SK-N-SH (cell line): ENCODE data around the gene ADORA3. TPM values are rescaled to one million over a fixed set of nuclear protein-coding genes. Genes with fewer than 3 reads are reported as not detected.
A peak's percentile ranks its signal among the peaks of the same experiment; 100 is the strongest.

Experiments
- CTCF ChIA-PET: fragments of 300-600, 350-600 bp; formaldehyde crosslinking; extraction: SDS; loops from one replicate; lab custom pipeline; 2021; lab: Yijun Ruan, JAX
- POLR2A ChIA-PET: fragments of 350-600 bp; sonication (Branson Sonifier 250); formaldehyde crosslinking; extraction: SDS; loops from one replicate; lab custom pipeline; 2020; ENCODE audit warnings: antibody characterized with exemption, inconsistent platforms; lab: Yijun Ruan, JAX
- DNase-seq: peaks from one replicate; pipeline ENCODE4 v3.0.0; 2012
- H2AFZ ChIP-seq: fragments of 200-600 bp; sonication (generic); 2 replicates; pipeline ENCODE4 v1.8.1; 2016; ENCODE audit warnings: antibody characterized with exemption, mild to moderate bottlenecking, low read depth
- H3F3A ChIP-seq: fragments of 200-600 bp; sonication (generic); replicated peaks from 2 replicates; pipeline ENCODE3; 2016; ENCODE audit warnings: antibody characterized with exemption, mild to moderate bottlenecking; ENCODE audit not compliant: insufficient read depth
- H3K27ac ChIP-seq, 2 experiments: fragments of 200-500 bp in 1 of 2; fragments of 200-600 bp in 1 of 2; sonication (Bioruptor generic) in 1 of 2; sonication (generic), shearing (Covaris generic) in 1 of 2; 2 replicates each; pipeline versions ENCODE4 v1.5.1 to v1.6.1; 2014 to 2016; ENCODE audit warnings: low read depth in 2 of 2, inconsistent platforms in 1 of 2, low read length in 1 of 2, mild to moderate bottlenecking in 1 of 2, mixed read lengths in 1 of 2
- H3K27me3 ChIP-seq: fragments of 200-600 bp; sonication (generic), shearing (Covaris generic); 2 replicates; pipeline ENCODE4 v1.6.1; 2016; ENCODE audit warnings: mixed run types; ENCODE audit not compliant: insufficient read depth
- H3K36me3 ChIP-seq, 2 experiments: fragments of 200-500 bp in 1 of 2; fragments of 200-600 bp in 1 of 2; sonication (Bioruptor generic) in 1 of 2; sonication (generic) in 1 of 2; replicated peaks in 1 of 2; 2 replicates each; pipeline versions ENCODE3 to v1.5.1; 2014 to 2016; ENCODE audit warnings: low read length in 1 of 2, mild to moderate bottlenecking in 1 of 2; ENCODE audit not compliant: insufficient read depth in 2 of 2, control insufficient read depth in 1 of 2
- H3K4me1 ChIP-seq, 2 experiments: fragments of 200-500 bp in 1 of 2; fragments of 200-600 bp in 1 of 2; sonication (Bioruptor generic) in 1 of 2; sonication (generic), shearing (Covaris generic) in 1 of 2; 2 replicates each; pipeline versions ENCODE4 v1.5.1 to v1.6.1; 2014 to 2016; ENCODE audit warnings: low read depth in 1 of 2, low read length in 1 of 2, mixed run types in 1 of 2; ENCODE audit not compliant: insufficient read depth in 2 of 2, control insufficient read depth in 1 of 2
- H3K4me2 ChIP-seq: fragments of 200-600 bp; sonication (generic), shearing (Covaris generic); 2 replicates; pipeline ENCODE4 v1.6.1; 2017; ENCODE audit warnings: mixed run types
- H3K4me3 ChIP-seq, 2 experiments: fragments of 200-500 bp in 1 of 2; fragments of 200-600 bp in 1 of 2; sonication (Bioruptor generic) in 1 of 2; sonication (generic), shearing (Covaris generic) in 1 of 2; 2 replicates each; pipeline versions ENCODE4 v1.5.1 to v1.8.1; 2014 to 2016; ENCODE audit warnings: low read depth in 2 of 2, inconsistent platforms in 1 of 2, low read length in 1 of 2, mild to moderate bottlenecking in 1 of 2, mixed read lengths in 1 of 2, moderate library complexity in 1 of 2
- H3K79me2 ChIP-seq: fragments of 200-600 bp; sonication (generic); 2 replicates; pipeline ENCODE4 v1.8.1; 2017; ENCODE audit warnings: mild to moderate bottlenecking; ENCODE audit not compliant: insufficient read depth
- H3K9ac ChIP-seq: fragments of 200-600 bp; sonication (generic); 2 replicates; pipeline ENCODE4 v1.6.1; 2017; ENCODE audit warnings: mixed run types
- H3K9me2 ChIP-seq: fragments of 200-600 bp; sonication (generic); 2 replicates; pipeline ENCODE4 v1.6.1; 2017; ENCODE audit warnings: mixed run types
- H3K9me3 ChIP-seq: fragments of 200-600 bp; sonication (generic); 2 replicates; pipeline ENCODE4 v1.6.1; 2017; ENCODE audit warnings: mixed run types, mild to moderate bottlenecking, moderate library complexity
- H4K20me1 ChIP-seq: fragments of 200-600 bp; sonication (generic); 2 replicates; pipeline ENCODE4 v1.6.1; 2017; ENCODE audit warnings: mild to moderate bottlenecking, mixed run types; ENCODE audit not compliant: insufficient read depth
- ELF1 ChIP-seq: IDR thresholded peaks from 2 replicates; pipeline ENCODE4 v1.4.0; 2012
- FOXJ3 ChIP-seq: sonication (generic); formaldehyde crosslinking; IDR thresholded peaks from 2 replicates; pipeline ENCODE4 v1.5.1; 2020; ENCODE audit warnings: mild to moderate bottlenecking, missing genetic modification reagents
- GABPA ChIP-seq: IDR thresholded peaks from 2 replicates; pipeline ENCODE4 v1.4.0; 2012; ENCODE audit warnings: low read depth, mild to moderate bottlenecking
- GATA2 ChIP-seq: sonication (generic); formaldehyde crosslinking; IDR thresholded peaks from 2 replicates; pipeline ENCODE4 v1.5.0; 2020; ENCODE audit warnings: mild to moderate bottlenecking, missing genetic modification reagents
- JUND ChIP-seq: IDR thresholded peaks from 2 replicates; pipeline ENCODE4 v1.4.0; 2012
- MEF2A ChIP-seq: IDR thresholded peaks from 2 replicates; pipeline ENCODE4 v1.4.0; 2012; ENCODE audit warnings: low read depth, borderline replicate concordance
- NFIC ChIP-seq: IDR thresholded peaks from 2 replicates; pipeline ENCODE4 v1.4.0; 2012; ENCODE audit warnings: borderline replicate concordance
- RCOR1 ChIP-seq: fragments of 150-350 bp; IDR thresholded peaks from 2 replicates; pipeline ENCODE4 v1.6.1; 2017; ENCODE audit warnings: antibody characterized with exemption, low read length
- RFX5 ChIP-seq: IDR thresholded peaks from 2 replicates; pipeline ENCODE4 v1.6.1; 2012; ENCODE audit warnings: mild to moderate bottlenecking, improper control_type of control experiment, low read length
- SIN3A ChIP-seq: IDR thresholded peaks from 2 replicates; pipeline ENCODE4 v1.6.1; 2012; ENCODE audit warnings: low read depth, mild to moderate bottlenecking, low read length, moderate library complexity, borderline replicate concordance
- SMC3 ChIP-seq: IDR thresholded peaks from 2 replicates; pipeline ENCODE4 v1.6.1; 2012; ENCODE audit warnings: low read depth, low read length, improper control_type of control experiment
- TAF1 ChIP-seq: IDR thresholded peaks from 2 replicates; pipeline ENCODE4 v1.6.1; 2012; ENCODE audit warnings: low read depth, mild to moderate bottlenecking, low read length, moderate library complexity, borderline replicate concordance
- TCF12 ChIP-seq: IDR thresholded peaks from 2 replicates; pipeline ENCODE4 v1.4.0; 2012
- WGBS: methylation state at CpG from one replicate; pipeline ENCODE4 v1.1.6; 2017; ENCODE audit warnings: low lambda C conversion rate; 5-methylcytosine and 5-hydroxymethylcytosine counted together
- polyA plus RNA-seq, 3 experiments: library from polyadenylated mRNA; depleted of rRNA; stranded (reverse); fragments of >200 nt; gene quantifications; 2 replicates each; pipeline ENCODE4 v1.2.3, GENCODE V29; 2012
- TF ChIP-seq, protein P1 (sequence below): IDR thresholded peaks from 2 replicates; pipeline ENCODE4; 2012
- TF ChIP-seq, protein P2 (sequence below): IDR thresholded peaks from 2 replicates; pipeline ENCODE4 v1.6.1; 2012; ENCODE audit warnings: mild to moderate bottlenecking, low read depth, low read length, moderate library complexity

ADORA3 gene
- polyA plus RNA-seq, 1 of the 3 experiments (the other 2 are of a cell fraction): not detected

DNA sequence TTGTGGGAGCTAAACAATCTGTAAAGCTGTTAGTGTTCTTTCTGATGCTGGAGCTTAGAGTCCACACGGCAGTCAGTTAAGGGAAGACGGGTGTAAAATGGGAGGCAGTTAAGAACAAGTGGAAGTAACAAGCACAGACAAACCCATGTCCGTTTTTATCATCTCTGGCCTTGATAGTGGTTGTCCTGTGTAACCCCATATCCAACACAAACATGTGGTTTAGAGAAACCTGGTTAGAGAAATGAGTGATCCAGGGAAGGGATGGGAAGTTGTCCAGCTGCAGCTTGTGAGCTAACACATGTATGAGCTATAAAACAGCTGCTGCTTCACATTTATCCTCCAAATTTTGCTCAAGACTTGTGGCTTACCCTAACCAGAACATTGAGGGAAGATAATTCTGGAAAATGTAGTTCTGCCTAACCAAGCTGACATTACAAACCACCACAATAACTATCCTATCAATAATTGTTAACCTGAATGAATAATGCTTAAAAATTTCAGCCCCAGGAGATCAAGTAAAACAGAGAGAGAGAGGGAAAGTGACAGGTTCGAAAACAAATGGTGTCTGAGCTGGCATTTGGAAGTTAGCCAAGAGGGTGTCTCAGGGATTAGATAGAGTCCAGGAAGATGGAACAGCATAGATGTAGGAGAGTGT is 40.3 kb downstream of the ADORA3 start:
- Histone ChIP-seq H3K9me2 (no peaks in the 10 kb centered on the region), H3K9ac (no peak overlapping the region), H3K27ac (0 out of 4 replicates have a peak overlapping the region, but pooled peaks of 1 of the 2 experiments have one; percentile 4), H3K27me3 (no peaks in the 10 kb centered on the region), H3K4me2 (no peak overlapping the region), H3F3A (peaks cover 14% of the 10 kb centered on the region), H3K4me1 (peaks cover 0 to 8% of the 10 kb centered on the region in 2 experiments; a peak in 1 of 4 replicates), H4K20me1 (no peaks in the 10 kb centered on the region), H2AFZ (no peak overlapping the region), H3K36me3 (peaks cover 48 to 57% of the 10 kb centered on the region in 2 experiments), H3K79me2 (no peaks in the 10 kb centered on the region), H3K9me3 (no peaks in the 10 kb centered on the region), H3K4me3 (no peak overlapping the region)
- no peak for DNase-seq
- WGBS: 69% methylated on average over 4 of the region's 4 CpGs
- ChIA-PET CTCF (interaction anchor here (1.2 to 2.1 kb wide), 3 partner anchors 9 to 45 kb away, joined by 3 to 7 read pairs (median 5); no protein-coding TSS in a partner anchor), POLR2A (no interaction called here)
- TF ChIP-seq JUND (peak; percentile 53), NFIC (peak; percentile 57; the same call in 1 of the 2 replicates), TCF12 (peak; percentile 53), ELF1 (no peak), TAF1 (no peak)
- TF ChIP-seq, protein P1, sequence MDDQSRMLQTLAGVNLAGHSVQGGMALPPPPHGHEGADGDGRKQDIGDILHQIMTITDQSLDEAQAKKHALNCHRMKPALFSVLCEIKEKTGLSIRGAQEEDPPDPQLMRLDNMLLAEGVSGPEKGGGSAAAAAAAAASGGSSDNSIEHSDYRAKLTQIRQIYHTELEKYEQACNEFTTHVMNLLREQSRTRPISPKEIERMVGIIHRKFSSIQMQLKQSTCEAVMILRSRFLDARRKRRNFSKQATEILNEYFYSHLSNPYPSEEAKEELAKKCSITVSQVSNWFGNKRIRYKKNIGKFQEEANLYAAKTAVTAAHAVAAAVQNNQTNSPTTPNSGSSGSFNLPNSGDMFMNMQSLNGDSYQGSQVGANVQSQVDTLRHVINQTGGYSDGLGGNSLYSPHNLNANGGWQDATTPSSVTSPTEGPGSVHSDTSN: peak; percentile 81

DNA sequence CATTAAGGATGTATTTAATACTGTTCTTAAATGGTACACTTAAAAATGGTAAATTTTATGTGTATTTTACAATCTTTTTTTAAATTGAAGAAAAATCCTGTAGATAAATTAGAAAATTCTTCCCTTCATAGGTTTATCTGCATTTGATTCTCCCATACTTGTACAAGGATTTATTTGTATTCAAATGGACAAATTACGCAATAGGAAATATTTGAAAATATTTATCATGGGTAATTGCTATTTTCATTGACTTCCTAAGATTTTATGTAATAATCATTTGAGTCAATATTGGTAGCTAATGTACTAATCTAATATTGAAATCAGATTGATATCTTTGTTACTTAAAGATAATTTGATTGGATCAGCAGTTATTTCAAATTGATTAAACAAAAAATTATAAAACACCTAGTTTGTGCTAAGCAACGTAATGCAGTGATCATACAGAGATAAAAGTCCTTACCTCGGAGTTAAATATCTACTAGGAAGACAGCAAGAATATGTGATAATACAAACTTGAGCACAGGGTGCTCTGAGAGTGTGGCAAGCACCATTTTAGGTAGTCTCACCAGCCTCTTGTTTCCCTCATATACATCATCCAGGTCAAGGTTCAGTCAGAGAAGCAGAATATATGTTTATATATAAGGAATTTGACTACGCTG is 40.9 kb downstream of the ADORA3 start:
- no peak overlapping the region for H3K9ac ChIP-seq
- H4K20me1 ChIP-seq: no peaks in the 10 kb centered on the region
- peaks cover 14% of the 10 kb centered on the region for H3F3A ChIP-seq
- POLR2A ChIA-PET: no interaction called here
- no peaks in the 10 kb centered on the region for H3K9me2 ChIP-seq
- peaks cover 0 to 8% of the 10 kb centered on the region in 2 experiments; a peak in 1 of 4 replicates for H3K4me1 ChIP-seq
- no peak overlapping the region for H3K4me3 ChIP-seq
- TF ChIP-seq, protein P2, sequence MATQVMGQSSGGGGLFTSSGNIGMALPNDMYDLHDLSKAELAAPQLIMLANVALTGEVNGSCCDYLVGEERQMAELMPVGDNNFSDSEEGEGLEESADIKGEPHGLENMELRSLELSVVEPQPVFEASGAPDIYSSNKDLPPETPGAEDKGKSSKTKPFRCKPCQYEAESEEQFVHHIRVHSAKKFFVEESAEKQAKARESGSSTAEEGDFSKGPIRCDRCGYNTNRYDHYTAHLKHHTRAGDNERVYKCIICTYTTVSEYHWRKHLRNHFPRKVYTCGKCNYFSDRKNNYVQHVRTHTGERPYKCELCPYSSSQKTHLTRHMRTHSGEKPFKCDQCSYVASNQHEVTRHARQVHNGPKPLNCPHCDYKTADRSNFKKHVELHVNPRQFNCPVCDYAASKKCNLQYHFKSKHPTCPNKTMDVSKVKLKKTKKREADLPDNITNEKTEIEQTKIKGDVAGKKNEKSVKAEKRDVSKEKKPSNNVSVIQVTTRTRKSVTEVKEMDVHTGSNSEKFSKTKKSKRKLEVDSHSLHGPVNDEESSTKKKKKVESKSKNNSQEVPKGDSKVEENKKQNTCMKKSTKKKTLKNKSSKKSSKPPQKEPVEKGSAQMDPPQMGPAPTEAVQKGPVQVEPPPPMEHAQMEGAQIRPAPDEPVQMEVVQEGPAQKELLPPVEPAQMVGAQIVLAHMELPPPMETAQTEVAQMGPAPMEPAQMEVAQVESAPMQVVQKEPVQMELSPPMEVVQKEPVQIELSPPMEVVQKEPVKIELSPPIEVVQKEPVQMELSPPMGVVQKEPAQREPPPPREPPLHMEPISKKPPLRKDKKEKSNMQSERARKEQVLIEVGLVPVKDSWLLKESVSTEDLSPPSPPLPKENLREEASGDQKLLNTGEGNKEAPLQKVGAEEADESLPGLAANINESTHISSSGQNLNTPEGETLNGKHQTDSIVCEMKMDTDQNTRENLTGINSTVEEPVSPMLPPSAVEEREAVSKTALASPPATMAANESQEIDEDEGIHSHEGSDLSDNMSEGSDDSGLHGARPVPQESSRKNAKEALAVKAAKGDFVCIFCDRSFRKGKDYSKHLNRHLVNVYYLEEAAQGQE: no peak
- TF ChIP-seq MEF2A: no peak
- TF ChIP-seq RCOR1: no peak
- no peak for TF ChIP-seq SMC3
- TF ChIP-seq FOXJ3 (CRISPR knock-in tag): no peak
- TF ChIP-seq RFX5: no peak
- TF ChIP-seq GABPA: no peak
- no peak for TF ChIP-seq GATA2 (CRISPR knock-in tag)
- TF ChIP-seq TAF1: no peak
- TF ChIP-seq SIN3A: no peak
- no peak for TF ChIP-seq ELF1
- no peak for TF ChIP-seq TCF12
- peaks cover 50 to 63% of the 10 kb centered on the region in 2 experiments for H3K36me3 ChIP-seq
- no peak overlapping the region for H2AFZ ChIP-seq
- CTCF ChIA-PET: interaction anchor here (1.2 to 2.1 kb wide), 3 partner anchors 9 to 46 kb away, joined by 3 to 7 read pairs (median 5); no protein-coding TSS in a partner anchor
- DNase-seq: no peak
- 93% methylated on average over 4 of the region's 4 CpGs for WGBS
- H3K27ac ChIP-seq: 0 out of 4 replicates have a peak overlapping the region, but pooled peaks of 1 of the 2 experiments have one; percentile 4
- no peak overlapping the region for H3K4me2 ChIP-seq
- no peaks in the 10 kb centered on the region for H3K79me2 ChIP-seq
- H3K27me3 ChIP-seq: no peaks in the 10 kb centered on the region
- H3K9me3 ChIP-seq: no peaks in the 10 kb centered on the region
